GM12878 (cell line): ENCODE data around the gene ACADS. TPM values are rescaled to one million over a fixed set of nuclear protein-coding genes. Genes with fewer than 3 reads are reported as not detected.
A peak's percentile ranks its signal among the peaks of the same experiment; 100 is the strongest.

Experiments used
- ATAC-seq: fragments of 200-7000 bp; cut with Tn5 transposase; 3 replicates; pipeline ENCODE4 v1.9.1; 2020; ENCODE audit warnings: mild to moderate bottlenecking, moderate library complexity
- BruUV-seq: library from RNA; stranded (reverse); fragments of 400-500 nt; replicated peaks from 2 replicates; lab custom pipeline; 2021; lab: Mats Ljungman, UMichigan
- CTCF ChIA-PET: fragments of 300-600 bp; sonication (Branson Sonifier 250); formaldehyde crosslinking; extraction: SDS; loops from one replicate; lab custom pipeline; 2021; ENCODE audit warnings: inconsistent platforms; lab: Yijun Ruan, JAX
- POLR2A ChIA-PET: fragments of 350-600 bp; formaldehyde crosslinking; extraction: SDS; loops from one replicate; lab custom pipeline; 2021; ENCODE audit warnings: inconsistent platforms; lab: Charles Lee
- RAD21 ChIA-PET: fragments of 300-600 bp; sonication (Branson Sonifier 250); formaldehyde crosslinking; loops from one replicate; lab custom pipeline; 2023; ENCODE audit warnings: antibody characterized with exemption; ENCODE audit not compliant: unreplicated experiment; lab: Charles Lee
- SMC1A ChIA-PET: fragments of 300-600 bp; sonication (Branson Sonifier 250); formaldehyde crosslinking; loops from one replicate; lab custom pipeline; 2023; ENCODE audit not compliant: unreplicated experiment, uncharacterized antibody; lab: Charles Lee
- DNase-seq: peaks from one replicate; pipeline ENCODE4 v3.0.0-alpha.2; 2011; ENCODE audit warnings: low read depth, low spot score
- FAIRE-seq: peaks from 3 replicates; lab custom pipeline; 2011; peaks lifted over from hg19 to GRCh38; lab: Jason Lieb, UNC
- H2AFZ ChIP-seq: 2 replicates; pipeline ENCODE4 v1.6.0; 2011; ENCODE audit warnings: low read depth, low read length, control low read depth; ENCODE audit not compliant: control insufficient read depth
- H3K27ac ChIP-seq: 2 replicates; pipeline ENCODE4 v1.5.1; 2011; ENCODE audit warnings: control low read depth; ENCODE audit not compliant: control insufficient read depth, insufficient read depth
- H3K27me3 ChIP-seq, 2 experiments: replicated peaks in 1 of 2; 2 replicates each; pipeline versions ENCODE4 v1.6.0 to v1.6.1; 2011; ENCODE audit warnings: low read length in 1 of 2; ENCODE audit not compliant: control insufficient read depth in 2 of 2, insufficient read depth in 2 of 2
- H3K36me3 ChIP-seq, 2 experiments: 2 replicates each; pipeline ENCODE4 v1.5.1; 2011; ENCODE audit warnings: low read length in 1 of 2; ENCODE audit not compliant: control insufficient read depth in 2 of 2, insufficient read depth in 2 of 2
- H3K4me1 ChIP-seq: 2 replicates; pipeline ENCODE4 v1.6.1; 2011; ENCODE audit warnings: mild to moderate bottlenecking, low read length, moderate library complexity, mixed read lengths; ENCODE audit not compliant: control insufficient read depth, insufficient read depth
- H3K4me2 ChIP-seq: 2 replicates; pipeline ENCODE4 v1.6.0; 2011; ENCODE audit warnings: control low read depth; ENCODE audit not compliant: control insufficient read depth, insufficient read depth
- H3K4me3 ChIP-seq: fragments of 200-600 bp; sonication (generic); 2 replicates; pipeline ENCODE4 v1.5.1; 2016
- H3K79me2 ChIP-seq: 2 replicates; pipeline ENCODE4 v1.6.0; 2011; ENCODE audit warnings: low read length; ENCODE audit not compliant: control insufficient read depth, insufficient read depth
- H3K9ac ChIP-seq: 2 replicates; pipeline ENCODE4 v1.8.0; 2011; ENCODE audit warnings: low read length, control low read depth, mixed read lengths; ENCODE audit not compliant: control insufficient read depth, insufficient read depth
- H3K9me3 ChIP-seq: replicated peaks from 3 replicates; pipeline ENCODE4 v1.5.1; 2011; ENCODE audit warnings: mild to moderate bottlenecking, low read length; ENCODE audit not compliant: control insufficient read depth, insufficient read depth
- H4K20me1 ChIP-seq: 2 replicates; pipeline ENCODE4 v1.6.0; 2011; ENCODE audit not compliant: control insufficient read depth, insufficient read depth
- ATF7 ChIP-seq: fragments of 450-650 bp; IDR thresholded peaks from 2 replicates; pipeline ENCODE4 v1.6.1; 2016; ENCODE audit warnings: low read depth, mild to moderate bottlenecking
- CUX1 ChIP-seq: IDR thresholded peaks from 2 replicates; pipeline ENCODE4 v1.6.1; 2012; ENCODE audit warnings: improper control_type of control experiment, low read depth, low read length; ENCODE audit not compliant: insufficient replicate concordance
- ESRRA ChIP-seq: IDR thresholded peaks from 2 replicates; pipeline ENCODE4 v1.6.1; 2012; ENCODE audit warnings: mild to moderate bottlenecking, low read length, improper control_type of control experiment
- ETV6 ChIP-seq, 2 experiments: fragments of 450-650 bp in 1 of 2; IDR thresholded peaks in 1 of 2; conservative IDR thresholded peaks in 1 of 2; 2 replicates each; pipeline ENCODE4 v1.6.1; 2014; ENCODE audit warnings: antibody characterized with exemption in 1 of 2, borderline replicate concordance in 1 of 2, low read depth in 1 of 2, mild to moderate bottlenecking in 1 of 2, moderate library complexity in 1 of 2
- HDGF ChIP-seq: fragments of 450-650 bp; IDR thresholded peaks from 2 replicates; pipeline ENCODE4 v1.6.1; 2016; ENCODE audit warnings: antibody characterized with exemption
- IKZF1 ChIP-seq: fragments of 450-650 bp; conservative IDR thresholded peaks from 2 replicates; pipeline ENCODE4 v1.6.1; 2017; ENCODE audit warnings: antibody characterized with exemption, mild to moderate bottlenecking
- IKZF2 ChIP-seq, 2 experiments: fragments of 450-650 bp; IDR thresholded peaks; 2 replicates each; pipeline ENCODE4 v1.6.1; 2017; ENCODE audit warnings: mild to moderate bottlenecking in 2 of 2, moderate library complexity in 2 of 2
- KDM1A ChIP-seq: fragments of 200-600 bp; sonication (generic); IDR thresholded peaks from 2 replicates; pipeline ENCODE4 v1.6.1; 2016; ENCODE audit warnings: borderline replicate concordance
- NR2C1 ChIP-seq: fragments of 450-650 bp; IDR thresholded peaks from 2 replicates; pipeline ENCODE4 v1.6.1; 2017; ENCODE audit warnings: antibody characterized with exemption, mild to moderate bottlenecking, moderate library complexity
- PAX8 ChIP-seq: fragments of 450-650 bp; IDR thresholded peaks from 2 replicates; pipeline ENCODE4 v1.6.1; 2017; ENCODE audit warnings: mild to moderate bottlenecking, moderate library complexity
- RELB ChIP-seq: fragments of 450-650 bp; IDR thresholded peaks from 2 replicates; pipeline ENCODE4 v1.6.1; 2017; ENCODE audit warnings: low read depth, mild to moderate bottlenecking, moderate library complexity
- RUNX3 ChIP-seq: IDR thresholded peaks from 2 replicates; pipeline ENCODE4 v1.6.1; 2012; ENCODE audit warnings: low read length, inconsistent platforms
- SMC3 ChIP-seq: IDR thresholded peaks from 2 replicates; pipeline ENCODE4 v1.6.1; 2011; ENCODE audit warnings: low read length, improper control_type of control experiment, borderline replicate concordance
- SPI1 ChIP-seq: IDR thresholded peaks from 2 replicates; pipeline ENCODE4 v1.6.1; 2011; ENCODE audit warnings: low read depth, mild to moderate bottlenecking, low read length, moderate library complexity, borderline replicate concordance; ENCODE audit not compliant: insufficient read depth
- SREBF1 ChIP-seq: IDR thresholded peaks from 2 replicates; pipeline ENCODE4 v1.6.1; 2012; ENCODE audit warnings: mild to moderate bottlenecking, low read length
- SREBF2 ChIP-seq: IDR thresholded peaks from 2 replicates; pipeline ENCODE4 v1.6.1; 2012; ENCODE audit warnings: mild to moderate bottlenecking, low read length
- STAT3 ChIP-seq: IDR thresholded peaks from 2 replicates; pipeline ENCODE4 v1.6.1; 2011; ENCODE audit warnings: low read depth, low read length, improper control_type of control experiment
- WGBS: methylation state at CpG from one replicate; pipeline ENCODE4 v1.1.6; 2016; ENCODE audit warnings: low lambda C conversion rate; ENCODE audit not compliant: insufficient replicate concordance, insufficient coverage; ENCODE audit errors: missing lambda C conversion rate; 5-methylcytosine and 5-hydroxymethylcytosine counted together
- in situ Hi-C: fragments of 300-500 bp; cut with MboI; formaldehyde crosslinking; loops from 9 replicates; pipeline ENCODE4 v1.14.3; 2018; ENCODE audit warnings: mixed read lengths
- intact Hi-C: fragments of 100-400 bp; cut with micrococcal nuclease; formaldehyde crosslinking; loops from one replicate; pipeline ENCODE4 v1.14.2; 2022; ENCODE audit not compliant: unreplicated experiment
- polyA plus RNA-seq, 11 experiments: library from polyadenylated mRNA; depleted of rRNA in 4 of 11; unstranded in 6 of 11; stranded (reverse) in 5 of 11; fragments of >200 nt; fragmentation: Nextera tagmentation in 4 of 11; fragmentation: Illumina TruSeq in 1 of 11; extraction: Ambion mirVana in 4 of 11; extraction: Trizol in 1 of 11; gene quantifications; 1 replicate in 1 of 11; 2 replicates in 10 of 11; pipeline versions ENCODE4 v1.2.1 to v1.2.3, GENCODE V29; 2011 to 2016; ENCODE audit warnings: inconsistent platforms in 2 of 11, missing spikeins in 2 of 11, low read depth in 1 of 11
- total RNA-seq, 4 experiments: library from RNA; depleted of rRNA in 3 of 4; stranded (reverse); fragments of >200 nt in 3 of 4; fragmentation: Illumina TruSeq in 1 of 4; extraction: Trizol in 1 of 4; gene quantifications; 2 replicates each; pipeline versions ENCODE4 v1.2.1 to v1.2.3, GENCODE V29; 2013 to 2021

Gene ACADS
- total and polyA plus RNA-seq, 10 of the 15 experiments (the other 5 are each of a cell fraction or from before 2014, with no cell fraction given): 0.05 to 18.1 (median 10.2) TPM

DNA sequence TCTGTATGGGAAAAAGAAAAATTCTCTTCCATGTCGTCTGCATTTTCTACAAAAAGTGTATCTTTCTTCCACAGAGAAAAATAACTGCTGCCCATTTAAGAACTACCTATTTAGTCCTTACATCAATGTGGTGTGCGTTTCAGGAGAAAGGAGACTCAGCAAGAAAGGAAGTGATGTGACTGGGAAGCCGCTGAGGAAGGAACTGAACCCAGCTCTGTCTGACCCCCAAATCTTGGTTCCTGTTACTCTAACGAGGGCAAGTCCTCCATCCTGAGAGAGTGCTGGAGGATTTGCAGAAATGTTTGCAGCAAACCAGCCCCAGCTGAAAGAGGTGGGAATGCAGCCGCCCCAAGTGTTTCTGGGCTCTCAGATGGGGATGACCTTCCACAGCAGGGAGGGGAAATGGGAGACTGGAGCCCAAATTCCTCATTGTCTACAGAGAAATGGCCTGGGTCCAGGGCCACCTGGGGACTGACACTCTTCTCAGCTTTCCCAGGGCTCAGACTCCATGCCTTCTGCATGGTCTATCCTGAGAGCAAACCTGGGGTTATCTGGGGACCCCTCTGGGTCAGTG lies 45.4 kb upstream of the ACADS start:
- in situ Hi-C loops (no loop called here), intact Hi-C loops (no loop called here)
- FAIRE-seq: no peak
- no peak for TF ChIP-seq PAX8
- no peak for TF ChIP-seq CUX1
- no peak for TF ChIP-seq ESRRA
- TF ChIP-seq SMC3: no peak
- no peak for TF ChIP-seq STAT3
- peak; percentile 22; the same call in 1 of the 2 replicates for TF ChIP-seq RUNX3
- TF ChIP-seq HDGF: no peak
- TF ChIP-seq IKZF1: peak; percentile 38; the same call in 1 of the 2 replicates
- no peak for TF ChIP-seq SREBF1
- 0 out of 4 replicates have a peak, but pooled peaks of 1 of the 2 experiments have one; percentile 26 for TF ChIP-seq ETV6 (conservative IDR thresholded peaks at IDR 0.05 in 1 of 2, IDR thresholded peaks at IDR 0.05 in 1 of 2; ENCODE audit: borderline replicate concordance in 1 of 2, low read depth in 1 of 2)
- TF ChIP-seq ATF7: no peak
- TF ChIP-seq SPI1: peak; percentile 85
- TF ChIP-seq NR2C1: no peak
- 0 out of 2 replicates have a peak, but pooled peaks have one; percentile 17 for TF ChIP-seq RELB
- TF ChIP-seq KDM1A: no peak
- TF ChIP-seq SREBF2: no peak
- peak in 1 of 2 experiments; percentile 43; a peak in 2 of 4 replicates for TF ChIP-seq IKZF2 (IDR thresholded peaks at IDR 0.05)

More for the DNA sequence above, 45.4 kb upstream of the ACADS start:
- H4K20me1 ChIP-seq: no peaks in the 10 kb centered on the region
- 34% methylated on average over 5 of the region's 5 CpGs for WGBS
- ChIA-PET RAD21 (interaction anchor here (1.4 to 7.1 kb wide), 4 partner anchors 11 to 174 kb away, joined by 3 to 77 read pairs (median 17); no protein-coding TSS in a partner anchor), POLR2A (interaction anchor here (2.1 to 5.4 kb wide), 5 partner anchors 7 to 31 kb away, joined by 7 to 46 read pairs (median 14); partner anchors contain the start of gene MLEC), SMC1A (interaction anchor here (0.9 to 18.2 kb wide), 7 partner anchors 10 to 99 kb away, joined by 3 to 149 read pairs (median 5); partner anchors contain the start of genes MLEC and POP5), CTCF (interaction anchor here (1.2 to 24.8 kb wide), 4 partner anchors 11 to 98 kb away, joined by 3 to 454 read pairs (median 14); partner anchors contain the start of gene CABP1)
- H3K36me3 ChIP-seq: no peaks in the 10 kb centered on the region
- peak overlapping the region; percentile 1; the same call in 1 of the 2 replicates for H3K9ac ChIP-seq
- H3K9me3 ChIP-seq: no peaks in the 10 kb centered on the region
- H3K79me2 ChIP-seq: peaks cover 1% of the 10 kb centered on the region; the same call in 1 of the 2 replicates
- peak overlapping the region; percentile 16; the same call in 1 of the 2 replicates for H3K4me3 ChIP-seq
- no TSS peak for BruUV-seq
- no peak overlapping the region for H2AFZ ChIP-seq
- peaks cover 47% of the 10 kb centered on the region for H3K4me1 ChIP-seq
- H3K27ac ChIP-seq: peak overlapping the region; percentile 45
- ATAC-seq (no peak), DNase-seq (no peak)
- peak overlapping the region; percentile 2 for H3K4me2 ChIP-seq
- H3K27me3 ChIP-seq: no peaks in the 10 kb centered on the region
